ENCODE measurements around the gene S1PR5.

S1PR5 gene

GRCh38 chr19:10473192-10473591 is 44.1 kb downstream of the S1PR5 start:
- no peak for DNase-seq (ENCODE audit: extremely low read depth in 1 of 2, low read depth in 1 of 2)

GRCh38 chr19:10471909-10472308 is 45.3 kb downstream of the S1PR5 start:
- no peak for DNase-seq (ENCODE audit: extremely low read depth in 1 of 2, low read depth in 1 of 2)

GRCh38 chr19:10468133-10468532 is 49.1 kb downstream of the S1PR5 start:
- no peak for DNase-seq (ENCODE audit: extremely low read depth in 1 of 2, low read depth in 1 of 2)

- DNase-seq (ENCODE audit: extremely low read depth in 1 of 2, low read depth in 1 of 2): no peak
Observed at GRCh38 chr19:10467104-10467706, 50.0 kb downstream of the S1PR5 start.

- DNase-seq (ENCODE audit: extremely low read depth in 1 of 2, low read depth in 1 of 2): no peak
Observed at GRCh38 chr19:10464456-10464855, 52.8 kb downstream of the S1PR5 start.

Data from activated CD8-positive, alpha-beta memory T cell treated with anti-CD3 and anti-CD28 coated beads for 1 hour (primary cell).